ENCODE data around the gene ANKRD42. TPM values are rescaled to one million over a fixed set of nuclear protein-coding genes. Genes with fewer than 3 reads are reported as not detected.

Gene ANKRD42
- total and polyA plus RNA-seq, 2 donors (not counting 1 experiment from before 2014, with no cell fraction given) = 6.5 to 17.5 TPM

GRCh38 chr11:83195649-83196048 lies 2.1 kb downstream of the ANKRD42 start:
- H2AFZ ChIP-seq (ENCODE audit: low read length) = no peak overlapping the region
- H3K36me3 ChIP-seq (ENCODE audit: control insufficient read depth, insufficient read depth, low read length) = peaks cover 1% of the 10 kb centered on the region
- H3K4me2 ChIP-seq (ENCODE audit: extremely low read depth, insufficient read depth, low read length) = peak overlapping the region; percentile 96
- H3K9ac ChIP-seq (ENCODE audit: insufficient read depth, low read length) = no peak overlapping the region
- TF ChIP-seq EZH2 (IDR thresholded peaks at IDR 0.05; ENCODE audit: low read length, missing control alignments) (no peak), CTCF (conservative IDR thresholded peaks at IDR 0.05 in 1 of 2, IDR thresholded peaks at IDR 0.05 in 1 of 2; ENCODE audit: low read depth in 1 of 2, low read length in 2 of 2) (no peak)
- peaks cover 19% of the 10 kb centered on the region for H3K79me2 ChIP-seq (ENCODE audit: control insufficient read depth, insufficient read depth, low read length)
- H3K27me3 ChIP-seq (ENCODE audit: control insufficient read depth, insufficient read depth, low read length) = no peaks in the 10 kb centered on the region
- no peaks in the 10 kb centered on the region for H3K9me3 ChIP-seq (ENCODE audit: control insufficient read depth, insufficient read depth, low read depth, low read length)
- H3K4me3 ChIP-seq (replicated peaks in 1 of 4; ENCODE audit: control extremely low read depth in 1 of 4, insufficient read depth in 1 of 4, low read depth in 3 of 4, low read length in 4 of 4) = peak overlapping the region in 3 of 4 experiments; percentile 36 to 83 (median 69)
- no peak for DNase-seq (ENCODE audit: low read depth in 2 of 2)
- no peak overlapping the region for H3K27ac ChIP-seq (ENCODE audit: insufficient read depth, low read length)
- H3K4me1 ChIP-seq (ENCODE audit: control insufficient read depth, extremely low read depth, insufficient read depth, low read length) = peaks cover 2% of the 10 kb centered on the region
- no peaks in the 10 kb centered on the region for H4K20me1 ChIP-seq (ENCODE audit: control insufficient read depth, extremely low read depth, insufficient read depth, low read length)

GRCh38 chr11:83200035-83200434 lies 6.5 kb downstream of the ANKRD42 start:
- no peak for DNase-seq (ENCODE audit: low read depth in 2 of 2)
- no peaks in the 10 kb centered on the region for H3K36me3 ChIP-seq (ENCODE audit: control insufficient read depth, insufficient read depth, low read length)
- H2AFZ ChIP-seq (ENCODE audit: low read length) = no peak overlapping the region
- H3K27ac ChIP-seq (ENCODE audit: insufficient read depth, low read length) = no peak overlapping the region
- no peak overlapping the region for H3K4me2 ChIP-seq (ENCODE audit: extremely low read depth, insufficient read depth, low read length)
- no peak overlapping the region for H3K9ac ChIP-seq (ENCODE audit: insufficient read depth, low read length)
- no peak overlapping the region for H3K4me3 ChIP-seq (replicated peaks in 1 of 4; ENCODE audit: control extremely low read depth in 1 of 4, insufficient read depth in 1 of 4, low read depth in 3 of 4, low read length in 4 of 4)
- H3K27me3 ChIP-seq (ENCODE audit: control insufficient read depth, insufficient read depth, low read length) = no peaks in the 10 kb centered on the region
- TF ChIP-seq EZH2 (IDR thresholded peaks at IDR 0.05; ENCODE audit: low read length, missing control alignments) = no peak
- no peak for TF ChIP-seq CTCF (conservative IDR thresholded peaks at IDR 0.05 in 1 of 2, IDR thresholded peaks at IDR 0.05 in 1 of 2; ENCODE audit: low read depth in 1 of 2, low read length in 2 of 2)
- H3K4me1 ChIP-seq (ENCODE audit: control insufficient read depth, extremely low read depth, insufficient read depth, low read length) = no peaks in the 10 kb centered on the region
- no peaks in the 10 kb centered on the region for H3K9me3 ChIP-seq (ENCODE audit: control insufficient read depth, insufficient read depth, low read depth, low read length)
- H3K79me2 ChIP-seq (ENCODE audit: control insufficient read depth, insufficient read depth, low read length) = peaks cover 4% of the 10 kb centered on the region
- no peaks in the 10 kb centered on the region for H4K20me1 ChIP-seq (ENCODE audit: control insufficient read depth, extremely low read depth, insufficient read depth, low read length)

- Histone ChIP-seq H3K36me3 (ENCODE audit: control insufficient read depth, insufficient read depth, low read length) (no peaks in the 10 kb centered on the region), H2AFZ (ENCODE audit: low read length) (no peak overlapping the region), H3K9ac (ENCODE audit: insufficient read depth, low read length) (no peak overlapping the region), H3K27me3 (ENCODE audit: control insufficient read depth, insufficient read depth, low read length) (no peaks in the 10 kb centered on the region), H3K4me2 (ENCODE audit: extremely low read depth, insufficient read depth, low read length) (no peak overlapping the region), H3K79me2 (ENCODE audit: control insufficient read depth, insufficient read depth, low read length) (no peaks in the 10 kb centered on the region), H4K20me1 (ENCODE audit: control insufficient read depth, extremely low read depth, insufficient read depth, low read length) (no peaks in the 10 kb centered on the region), H3K4me3 (replicated peaks in 1 of 4; ENCODE audit: control extremely low read depth in 1 of 4, insufficient read depth in 1 of 4, low read depth in 3 of 4, low read length in 4 of 4) (no peak overlapping the region), H3K9me3 (ENCODE audit: control insufficient read depth, insufficient read depth, low read depth, low read length) (no peaks in the 10 kb centered on the region), H3K4me1 (ENCODE audit: control insufficient read depth, extremely low read depth, insufficient read depth, low read length) (no peaks in the 10 kb centered on the region), H3K27ac (ENCODE audit: insufficient read depth, low read length) (no peak overlapping the region)
- DNase-seq (ENCODE audit: low read depth in 2 of 2) = no peak
- no peak for TF ChIP-seq CTCF (conservative IDR thresholded peaks at IDR 0.05 in 1 of 2, IDR thresholded peaks at IDR 0.05 in 1 of 2; ENCODE audit: low read depth in 1 of 2, low read length in 2 of 2)
- TF ChIP-seq EZH2 (IDR thresholded peaks at IDR 0.05; ENCODE audit: low read length, missing control alignments) = no peak
These were observed 12.2 kb downstream of the ANKRD42 start for GRCh38 chr11:83205608-83206185.
